Fibroblast of skin of right quadriceps (primary cell): ENCODE results near the gene KLHDC10.
"Not testable (repeated sequence)": the region's sequence is repeated elsewhere in the genome, so short reads cannot be mapped to it uniquely, and the experiment has no call there.

Source experiments
- DNase-seq: peaks from one replicate; pipeline ENCODE4 v3.0.0-alpha.2; 2013

Gene KLHDC10

GRCh38 chr7:130162196-130162595 lies 91.9 kb downstream of the KLHDC10 start:
- DNase-seq = no peak

- no peak for DNase-seq
These were observed 104.1 kb downstream of the KLHDC10 start for GRCh38 chr7:130174237-130174959.

GRCh38 chr7:130178251-130178650 lies 107.9 kb downstream of the KLHDC10 start:
- no peak for DNase-seq

GRCh38 chr7:130179631-130180030 lies 109.3 kb downstream of the KLHDC10 start:
- no peak for DNase-seq

- peak; percentile 39 for DNase-seq
These were observed 110.4 kb downstream of the KLHDC10 start for GRCh38 chr7:130180571-130181262.

- no peak for DNase-seq
These were observed 110.9 kb downstream of the KLHDC10 start for GRCh38 chr7:130181263-130181605.

- no peak for DNase-seq
These were observed 112.7 kb downstream of the KLHDC10 start for GRCh38 chr7:130182990-130183389.

GRCh38 chr7:130184349-130184748 lies 114.0 kb downstream of the KLHDC10 start:
- DNase-seq = not testable (repeated sequence)
